NCI-H774 (cell line): ENCODE data around the gene IGFN1.
A peak's percentile ranks its signal among the peaks of the same experiment; 100 is the strongest.

Source experiments
- DNase-seq: peaks from one replicate; lab custom pipeline; 2025; lab: John Stamatoyannopoulos, UW

Gene IGFN1

DNA sequence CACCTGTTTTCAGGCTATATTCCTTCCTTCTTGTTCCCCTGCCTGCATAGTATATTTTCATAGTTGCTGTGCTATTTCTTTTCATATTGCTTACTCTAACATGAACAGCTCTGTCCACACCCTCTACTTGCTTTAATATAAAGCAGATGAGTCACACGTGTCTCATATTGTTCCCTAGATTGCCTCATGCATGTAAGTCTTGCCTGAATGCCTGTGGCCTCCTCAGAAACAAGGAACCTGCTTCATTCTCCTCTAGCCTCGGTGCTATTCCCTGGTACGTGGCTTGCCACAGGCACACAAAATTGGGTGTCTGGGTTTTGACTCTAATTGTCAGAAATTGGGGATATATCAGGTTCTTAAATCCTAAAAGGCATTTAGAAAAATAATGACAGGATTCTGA lies 76.2 kb downstream of the IGFN1 start:
- no peak for DNase-seq

DNA sequence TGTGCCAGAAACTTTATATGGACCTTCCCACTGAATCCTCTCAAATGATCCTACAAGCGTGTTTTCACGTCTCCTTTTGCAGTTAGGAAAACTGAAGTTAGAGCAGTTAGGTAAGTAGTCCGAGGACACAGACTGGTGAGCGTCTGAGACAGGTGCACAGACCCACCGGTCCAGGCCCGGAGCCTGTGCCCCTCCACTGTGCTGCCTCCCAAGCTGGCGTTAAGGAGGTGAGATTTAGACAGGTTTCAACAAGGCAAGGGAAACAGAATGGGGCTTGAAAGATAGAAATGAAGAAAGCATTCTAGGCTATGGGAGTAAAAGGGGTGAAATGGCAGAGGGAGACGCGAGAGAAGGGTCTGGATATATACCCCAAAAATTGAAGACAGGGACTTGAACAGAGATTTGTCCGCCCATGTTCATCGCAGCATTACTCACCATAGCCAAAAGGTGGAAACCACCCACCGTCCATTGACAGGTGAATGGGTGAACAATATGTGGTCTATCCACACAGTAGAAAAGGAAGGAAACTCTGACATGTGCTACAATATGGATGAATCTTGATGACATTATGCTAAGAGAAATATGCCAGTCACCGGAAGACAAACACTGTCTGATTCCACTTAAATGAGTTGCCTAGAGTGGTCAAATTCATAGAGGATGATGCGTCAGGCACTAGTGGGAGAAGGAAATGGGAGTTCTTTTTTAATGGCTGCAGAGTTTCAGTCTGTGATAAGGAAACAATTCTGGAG lies 77.0 kb downstream of the IGFN1 start:
- no peak for DNase-seq

DNA sequence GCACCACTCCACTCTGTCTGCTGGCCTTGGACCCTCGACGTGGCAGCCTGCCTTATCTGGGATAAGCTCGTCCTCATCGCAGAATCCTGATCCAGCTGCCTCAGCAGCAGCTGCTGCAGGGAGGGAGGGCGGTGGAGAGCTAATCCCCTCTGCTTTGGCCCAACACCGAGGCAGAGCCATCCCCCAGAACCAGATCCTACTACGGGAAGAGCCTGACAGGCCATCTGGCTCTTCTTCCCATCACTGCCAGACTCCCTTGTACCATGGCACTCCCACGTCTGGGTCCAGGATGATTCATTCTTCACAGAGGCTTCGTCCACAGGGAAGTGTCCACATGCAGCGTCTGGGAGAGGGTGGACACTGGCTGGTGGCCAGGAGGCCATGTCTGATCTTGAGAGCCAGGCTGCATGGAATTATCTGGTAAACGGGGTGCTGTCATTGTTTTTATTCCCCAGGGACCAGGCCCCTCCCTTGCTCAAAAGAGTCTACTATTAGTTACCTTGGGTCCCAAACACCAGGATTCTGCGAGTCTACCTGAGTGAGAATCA lies 78.1 kb downstream of the IGFN1 start:
- DNase-seq: no peak

DNA sequence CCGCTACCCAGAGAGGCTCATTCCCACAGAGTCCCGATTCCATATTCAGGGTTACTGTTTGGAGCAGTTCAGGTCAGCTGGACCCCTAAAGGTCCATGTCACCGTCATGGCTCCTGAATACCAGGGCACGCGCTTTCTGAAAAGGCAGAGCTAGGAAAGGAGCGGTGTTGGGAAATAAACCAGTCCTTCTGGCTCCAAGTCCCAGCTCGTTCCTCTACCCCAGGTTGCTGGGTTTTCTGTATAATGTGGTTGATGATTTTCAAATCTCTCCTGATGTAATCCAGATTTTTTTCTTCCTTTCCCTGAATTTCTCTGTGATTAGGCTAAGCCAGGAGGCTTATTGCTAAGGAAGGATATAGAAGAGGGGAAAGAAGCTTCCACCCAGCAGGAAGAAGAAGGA lies 78.7 kb downstream of the IGFN1 start:
- DNase-seq: no peak

DNA sequence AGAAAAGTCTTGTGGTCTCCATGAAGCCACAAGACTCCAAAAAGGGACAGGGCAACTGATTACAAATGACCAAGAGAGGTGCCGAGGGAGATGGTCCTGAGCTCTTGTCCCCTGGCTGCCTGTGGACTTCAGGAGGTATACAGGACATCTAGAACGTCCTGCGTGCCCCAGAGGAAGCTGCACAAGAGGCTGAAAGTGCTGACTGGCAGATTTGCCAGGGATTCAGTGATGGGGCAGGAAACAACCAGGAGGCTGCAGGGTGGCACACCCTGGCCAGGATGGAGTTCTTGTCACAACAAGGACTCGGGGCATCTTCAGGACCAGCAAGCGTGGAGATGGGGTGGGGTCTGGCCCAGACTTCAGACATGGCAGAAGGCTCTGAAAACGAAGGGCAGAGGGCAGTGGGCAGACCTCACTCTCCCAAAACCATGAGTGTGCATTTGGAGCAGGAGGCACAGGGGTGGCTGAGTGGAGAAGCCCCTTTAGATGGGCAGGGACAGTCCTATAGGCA lies 79.3 kb downstream of the IGFN1 start:
- DNase-seq: no peak

DNA sequence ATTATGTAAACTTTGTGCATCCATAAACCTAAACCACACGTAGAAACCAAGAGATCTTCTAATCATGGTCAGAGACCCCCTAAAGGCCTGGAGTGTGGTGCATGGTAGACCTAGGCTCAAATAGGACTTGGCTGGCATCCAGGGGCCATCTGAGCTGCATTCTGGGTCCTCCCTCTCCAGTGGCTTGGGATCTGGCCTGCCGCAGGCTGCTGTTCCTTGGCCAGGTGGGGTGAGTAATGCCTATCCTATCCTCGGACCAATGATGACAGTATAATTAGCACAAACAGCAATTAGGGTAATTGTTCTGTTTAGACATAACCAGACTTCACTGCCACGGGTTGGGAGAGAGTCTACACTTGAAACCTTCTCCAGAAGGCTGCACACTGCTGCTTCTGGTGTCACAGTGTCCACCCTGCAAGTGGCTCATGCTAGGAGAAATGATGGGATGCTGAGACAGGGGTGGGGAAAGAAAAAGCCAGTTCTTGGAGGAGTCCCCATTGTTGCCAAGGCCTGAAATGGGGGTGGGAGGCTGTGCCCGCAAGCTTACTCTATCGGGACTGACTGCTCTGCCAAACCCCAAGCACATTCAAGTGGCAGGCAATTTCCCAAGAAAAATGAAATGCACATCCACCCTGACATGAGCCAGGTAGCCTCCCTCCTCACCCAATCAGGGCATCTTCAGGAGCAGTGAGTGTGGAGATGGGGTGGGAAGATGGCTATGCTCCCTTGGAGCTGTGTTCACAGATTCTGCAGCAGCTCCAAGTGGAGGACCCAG lies 80.2 kb downstream of the IGFN1 start:
- DNase-seq: no peak

DNA sequence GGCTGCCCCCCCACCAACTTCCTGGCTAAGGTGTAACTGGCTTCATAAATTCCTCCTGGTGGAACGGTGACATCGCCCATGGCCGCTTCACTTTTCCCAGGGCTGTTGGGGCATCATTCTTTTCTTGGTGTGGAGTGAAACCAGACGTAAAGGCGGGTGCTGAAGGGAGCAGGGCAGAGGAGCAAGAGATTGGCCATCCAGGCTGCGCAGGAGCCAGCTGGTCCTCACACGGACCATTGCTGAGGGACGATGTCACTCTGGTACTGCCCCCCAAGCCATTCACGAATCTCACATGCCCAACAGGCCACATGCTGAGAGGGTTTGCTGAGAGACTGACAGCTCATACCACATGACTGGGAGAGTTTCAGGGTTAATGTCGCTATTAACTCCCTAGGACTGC lies 82.2 kb downstream of the IGFN1 start:
- no peak for DNase-seq

DNA sequence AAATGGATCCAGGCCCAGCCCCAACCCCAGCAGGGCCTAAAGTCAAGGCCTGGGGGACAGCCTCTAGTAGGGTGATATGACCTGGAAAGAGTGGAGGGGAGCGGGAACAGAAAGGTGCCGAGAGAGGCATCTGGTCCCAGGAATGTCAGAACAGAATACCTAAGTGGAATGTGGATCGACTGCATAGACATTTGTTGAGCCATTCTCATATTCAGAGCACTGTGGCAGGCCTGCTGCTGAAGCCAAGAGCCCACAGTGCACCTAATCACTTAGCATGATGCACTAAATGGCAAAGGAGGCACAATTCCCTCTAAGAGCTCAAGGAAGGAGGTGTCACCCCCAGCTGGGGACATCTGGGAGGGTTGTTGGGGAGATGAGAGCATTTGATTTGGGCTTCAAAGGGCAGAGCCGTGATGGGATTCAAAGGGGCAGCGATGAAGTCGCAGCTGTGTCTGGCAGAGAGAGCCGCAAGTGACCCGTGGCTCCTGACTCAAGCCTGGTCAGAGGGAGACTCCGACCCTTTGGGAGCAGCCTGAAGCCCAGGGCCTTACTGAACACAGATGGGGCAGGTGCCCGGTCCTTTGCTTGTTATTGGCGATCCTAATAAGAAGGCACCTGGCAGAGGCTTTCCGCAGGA lies 84.1 kb downstream of the IGFN1 start:
- DNase-seq: no peak

DNA sequence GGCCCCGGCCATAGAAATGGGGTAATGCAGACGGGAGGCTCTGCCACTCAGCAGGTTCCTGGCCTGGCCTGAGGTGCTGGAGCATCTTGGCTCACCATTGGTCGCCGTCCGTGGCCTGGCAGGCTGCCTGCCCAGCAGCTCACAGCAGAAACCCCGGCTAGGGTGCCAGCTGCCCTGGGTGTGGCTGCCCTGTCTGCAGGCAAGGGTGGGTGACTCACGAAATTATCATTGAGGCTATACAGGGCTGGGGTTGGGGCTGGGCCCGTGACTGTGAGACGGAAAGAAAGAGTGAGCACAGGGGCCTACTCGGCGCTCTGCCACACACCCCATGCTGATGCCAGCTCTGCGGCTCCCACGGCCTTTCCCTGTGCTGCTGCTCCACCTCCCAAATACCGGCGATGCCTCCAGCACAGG lies 84.6 kb downstream of the IGFN1 start:
- peak; percentile 10 for DNase-seq

DNA sequence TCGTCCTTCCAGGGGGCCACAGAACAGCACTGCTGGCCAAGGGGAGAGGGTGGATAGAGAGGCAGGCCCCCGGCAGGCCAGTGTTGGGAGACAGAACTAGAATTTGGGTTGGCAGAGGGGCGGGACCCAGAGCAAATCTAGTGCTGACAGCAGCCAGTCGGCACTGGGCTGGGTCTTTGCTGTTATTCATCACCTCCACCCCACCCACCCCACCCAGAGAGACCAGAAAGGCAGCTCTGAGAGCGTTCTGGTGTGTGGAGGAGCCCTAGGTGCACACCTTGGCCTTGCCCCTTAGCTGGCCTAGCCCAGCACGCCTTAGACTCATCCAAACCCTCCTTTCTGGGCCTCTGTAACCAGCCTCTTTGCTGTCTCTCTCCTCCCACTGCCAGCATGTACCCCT lies 86.3 kb downstream of the IGFN1 start:
- no peak for DNase-seq

DNA sequence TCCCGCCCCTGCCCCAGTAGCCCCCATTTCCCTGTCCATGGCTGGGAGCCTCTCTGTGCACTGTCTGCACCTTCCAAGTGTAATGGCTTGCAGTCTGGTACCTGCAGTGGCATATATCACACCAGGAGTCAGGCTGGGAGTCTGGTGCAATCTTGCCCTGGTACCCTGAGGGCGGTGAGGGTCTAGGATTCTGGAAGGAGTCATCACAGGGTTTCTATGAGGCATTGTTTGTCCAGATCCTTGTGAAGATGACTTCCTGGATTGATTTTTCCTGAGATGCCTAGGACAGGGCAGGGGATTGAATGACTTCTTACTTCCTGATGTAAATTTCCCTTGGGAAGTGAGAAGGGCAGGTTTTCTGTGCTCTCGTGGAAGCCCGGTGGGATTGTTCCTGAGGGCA lies 86.8 kb downstream of the IGFN1 start:
- no peak for DNase-seq
